ENCODE results near the gene LOXHD1.

GRCh38 chr18:46574743-46575115 lies 82.3 kb downstream of the LOXHD1 start:
- no peak for TF ChIP-seq CTCF (IDR thresholded peaks at IDR 0.05; ENCODE audit: low read depth, low read length)
- TF ChIP-seq POLR2A (IDR thresholded peaks at IDR 0.05; ENCODE audit: extremely low read depth, insufficient read length) = no peak
- no peak for TF ChIP-seq MAX (IDR thresholded peaks at IDR 0.05; ENCODE audit: low read depth, low read length)
